ENCODE data around the gene TOR1B. TPM values are rescaled to one million over a fixed set of nuclear protein-coding genes. Genes with fewer than 3 reads are reported as not detected.
A peak's percentile ranks its signal among the peaks of the same experiment; 100 is the strongest.
"Not testable (repeated sequence)": the region's sequence is repeated elsewhere in the genome, so short reads cannot be mapped to it uniquely, and the experiment has no call there.

TOR1B gene
- total RNA-seq, 1 experiment from 2014 or later: 19.0 TPM

- peak overlapping the region; percentile 63 for H3K27ac ChIP-seq (ENCODE audit: low read depth, low read length)
- H4K20me1 ChIP-seq (ENCODE audit: insufficient read depth); intact Hi-C loops (cut with micrococcal nuclease); H3K9me3 ChIP-seq (ENCODE audit: control insufficient read depth in 1 of 2, insufficient read depth in 1 of 2, low read depth in 1 of 2, low read length in 2 of 2); H3K79me2 ChIP-seq (ENCODE audit: insufficient read depth, low read length); H3K36me3 ChIP-seq (ENCODE audit: control insufficient read depth in 1 of 2, insufficient read depth in 2 of 2, low read length in 2 of 2); BruUV-seq (replicated peaks); H3K9me2 ChIP-seq (ENCODE audit: insufficient read depth); H3K27me3 ChIP-seq (ENCODE audit: insufficient read depth, low read length); RAD21 ChIA-PET (ENCODE audit: low non-redundant PET in 1 of 2, low total read pairs in 2 of 2, uncharacterized antibody in 2 of 2, unreplicated experiment in 2 of 2): not testable (repeated sequence)
- ChIA-PET CTCF (interaction anchor here (0.6 kb wide), 1 partner anchor 25 kb away, joined by 4 read pairs; no protein-coding TSS in a partner anchor), POLR2A (interaction anchor here (0.7 to 1.3 kb wide), 3 partner anchors 14 to 39 kb away, joined by 3 to 5 read pairs (median 3); no protein-coding TSS in a partner anchor)
- peak overlapping the region in 1 of 2 experiments; percentile 38; a peak in 3 of 4 replicates for H3K4me3 ChIP-seq (replicated peaks in 1 of 2; ENCODE audit: low read depth in 1 of 2, low read length in 2 of 2)
- peak overlapping the region; percentile 28; the same call in 1 of the 2 replicates for H3K9ac ChIP-seq (ENCODE audit: low read length)
- peak overlapping the region; percentile 74 for H3K4me2 ChIP-seq (ENCODE audit: low read length)
- peaks cover 26 to 33% of the 10 kb centered on the region in 2 experiments for H3K4me1 ChIP-seq (ENCODE audit: control insufficient read depth in 1 of 2, insufficient read depth in 2 of 2, low read length in 2 of 2)
- peak overlapping the region; percentile 75 for H2AFZ ChIP-seq (ENCODE audit: low read depth, low read length, poor library complexity, severe bottlenecking)
- TF ChIP-seq CBX3 (IDR thresholded peaks at IDR 0.05; ENCODE audit: low read depth) (peak; percentile 88), SIN3A (IDR thresholded peaks at IDR 0.05; ENCODE audit: low read depth) (peak; percentile 77; the same call in 1 of the 2 replicates), FOSL1 (IDR thresholded peaks at IDR 0.05; ENCODE audit: low read depth) (peak; percentile 94), EGR1 (IDR thresholded peaks at IDR 0.05; ENCODE audit: low read depth) (peak; percentile 56), MAX (IDR thresholded peaks at IDR 0.05) (peak; percentile 64), CEBPB (IDR thresholded peaks at IDR 0.05; ENCODE audit: low read depth) (peak; percentile 86), JUND (IDR thresholded peaks at IDR 0.05) (peak; percentile 92), SP1 (IDR thresholded peaks at IDR 0.05; ENCODE audit: low read depth) (peak; percentile 84)
- ATAC-seq (peak; percentile 73), DNase-seq (ENCODE audit: low read depth, low spot score) (peak; percentile 64)
Observed at GRCh38 chr9:129762370-129762984, 40.5 kb upstream of the TOR1B start.
